H1 (cell line): ENCODE results near the gene GABPB2. TPM values are rescaled to one million over a fixed set of nuclear protein-coding genes. Genes with fewer than 3 reads are reported as not detected.

Source experiments
- CTCF ChIA-PET: fragments of 300-600 bp; sonication (Branson Sonifier 250); formaldehyde crosslinking; loops from one replicate; lab custom pipeline; 2021; ENCODE audit not compliant: partially characterized antibody; lab: Charles Lee
- POLR2A ChIA-PET: fragments of 300-600 bp; sonication (Branson Sonifier 250); formaldehyde crosslinking; loops from one replicate; lab custom pipeline; 2021; ENCODE audit warnings: inconsistent platforms; ENCODE audit not compliant: partially characterized antibody; lab: Charles Lee
- DNase-seq, 2 experiments: peaks; one replicate each; pipeline versions ENCODE4 v3.0.0 to v3.0.0-alpha.2; 2010 to 2022; ENCODE audit warnings: low spot score in 2 of 2, low read depth in 1 of 2, mixed read lengths in 1 of 2
- FAIRE-seq: peaks from 2 replicates; lab custom pipeline; 2011; peaks lifted over from hg19 to GRCh38; lab: Jason Lieb, UNC
- H2AFZ ChIP-seq: 2 replicates; pipeline ENCODE4 v1.8.1; 2012; ENCODE audit warnings: low read length, inconsistent platforms
- H2AK5ac ChIP-seq: 2 replicates; pipeline ENCODE4 v1.6.1; 2013; ENCODE audit warnings: low read depth, low read length
- H2BK120ac ChIP-seq: replicated peaks from 2 replicates; pipeline ENCODE3; 2013; ENCODE audit warnings: low read depth, low read length, inconsistent platforms
- H2BK12ac ChIP-seq: 2 replicates; pipeline ENCODE4 v1.6.1; 2013; ENCODE audit warnings: low read depth, low read length
- H2BK15ac ChIP-seq: 2 replicates; pipeline ENCODE4 v1.6.1; 2013; ENCODE audit warnings: low read length
- H2BK20ac ChIP-seq: 2 replicates; pipeline ENCODE4 v1.6.1; 2013; ENCODE audit warnings: low read length
- H2BK5ac ChIP-seq: 2 replicates; pipeline ENCODE4 v1.6.1; 2013; ENCODE audit warnings: low read depth, low read length
- H3K14ac ChIP-seq: 2 replicates; pipeline ENCODE4 v1.6.1; 2013; ENCODE audit warnings: inconsistent platforms; ENCODE audit not compliant: insufficient read length
- H3K18ac ChIP-seq: 2 replicates; pipeline ENCODE4 v1.6.1; 2013; ENCODE audit warnings: low read length; ENCODE audit errors: extremely low read depth
- H3K23ac ChIP-seq: 2 replicates; pipeline ENCODE4 v1.6.1; 2013; ENCODE audit warnings: inconsistent platforms; ENCODE audit not compliant: insufficient read length
- H3K23me2 ChIP-seq: 2 replicates; pipeline ENCODE4 v1.6.1; 2013; ENCODE audit warnings: low read depth, low read length
- H3K27ac ChIP-seq: 2 replicates; pipeline ENCODE4 v1.6.1; 2011; ENCODE audit warnings: low read depth, low read length, inconsistent platforms
- H3K27me3 ChIP-seq, 4 experiments: replicated peaks in 1 of 4; 1 replicate in 1 of 4; 2 replicates in 3 of 4; pipeline versions ENCODE4 v1.6.1 to v1.8.1; 2011 to 2013; ENCODE audit warnings: low read length in 3 of 4, mild to moderate bottlenecking in 3 of 4, inconsistent platforms in 2 of 4, mixed read lengths in 2 of 4, moderate library complexity in 1 of 4; ENCODE audit not compliant: control insufficient read depth in 3 of 4, insufficient read depth in 3 of 4; ENCODE audit errors: extremely low read depth in 1 of 4
- H3K36me3 ChIP-seq, 4 experiments: 2 replicates each; pipeline versions ENCODE4 v1.6.1 to v1.8.1; 2011 to 2013; ENCODE audit warnings: mild to moderate bottlenecking in 4 of 4, low read length in 3 of 4, moderate library complexity in 2 of 4, control low read depth in 1 of 4, inconsistent platforms in 1 of 4; ENCODE audit not compliant: insufficient read depth in 4 of 4, control insufficient read depth in 2 of 4
- H3K4ac ChIP-seq: replicated peaks from 2 replicates; pipeline ENCODE3; 2013; ENCODE audit warnings: low read length, low read depth, mixed read lengths, inconsistent platforms; ENCODE audit not compliant: insufficient read length
- H3K4me1 ChIP-seq, 4 experiments: replicated peaks in 1 of 4; 1 replicate in 1 of 4; 2 replicates in 3 of 4; pipeline versions ENCODE4 v1.6.1 to v1.8.1; 2011 to 2013; ENCODE audit warnings: low read length in 3 of 4, inconsistent platforms in 2 of 4, mixed read lengths in 1 of 4; ENCODE audit not compliant: insufficient read depth in 4 of 4, control insufficient read depth in 3 of 4
- H3K4me2 ChIP-seq, 2 experiments: 2 replicates each; pipeline versions ENCODE4 v1.6.1 to v1.8.1; 2011 to 2013; ENCODE audit warnings: low read depth in 2 of 2, low read length in 2 of 2, control low read depth in 1 of 2, inconsistent platforms in 1 of 2, mild to moderate bottlenecking in 1 of 2; ENCODE audit not compliant: insufficient read depth in 1 of 2
- H3K4me3 ChIP-seq, 4 experiments: fragments of 200-600, 300-600 bp in 1 of 4; sonication (generic), shearing (Covaris generic), sonication (Bioruptor Twin) in 1 of 4; 2 replicates each; pipeline versions ENCODE4 v1.5.1 to v1.8.1; 2011 to 2016; ENCODE audit warnings: low read length in 4 of 4, low read depth in 3 of 4, control low read depth in 2 of 4, inconsistent platforms in 2 of 4, mild to moderate bottlenecking in 2 of 4, mixed read lengths in 1 of 4, moderate library complexity in 1 of 4; ENCODE audit not compliant: insufficient read depth in 2 of 4; ENCODE audit errors: extremely low read depth in 1 of 4
- H3K56ac ChIP-seq: replicated peaks from 2 replicates; pipeline ENCODE3; 2013; ENCODE audit warnings: low read depth, mild to moderate bottlenecking, mixed read lengths, low read length, inconsistent platforms; ENCODE audit not compliant: insufficient read length
- H3K79me1 ChIP-seq: 2 replicates; pipeline ENCODE4 v1.6.1; 2013; ENCODE audit warnings: low read depth, low read length, control low read depth
- H3K79me2 ChIP-seq, 2 experiments: 2 replicates each; pipeline versions ENCODE4 v1.6.1 to v1.8.1; 2012 to 2013; ENCODE audit warnings: low read length in 2 of 2, mild to moderate bottlenecking in 2 of 2, inconsistent platforms in 1 of 2; ENCODE audit not compliant: insufficient read depth in 2 of 2, control insufficient read depth in 1 of 2
- H3K9ac ChIP-seq, 4 experiments: replicated peaks in 1 of 4; 1 replicate in 1 of 4; 2 replicates in 3 of 4; pipeline versions ENCODE4 v1.6.1 to v1.8.1; 2011 to 2013; ENCODE audit warnings: low read depth in 3 of 4, low read length in 3 of 4, control low read depth in 2 of 4, mild to moderate bottlenecking in 2 of 4, moderate library complexity in 2 of 4, inconsistent platforms in 1 of 4; ENCODE audit errors: extremely low read depth in 1 of 4
- H3K9me3 ChIP-seq, 2 experiments: 2 replicates each; pipeline versions ENCODE4 v1.6.1 to v1.8.1; 2012 to 2013; ENCODE audit warnings: mild to moderate bottlenecking in 2 of 2, moderate library complexity in 2 of 2, control low read depth in 1 of 2, inconsistent platforms in 1 of 2, low read depth in 1 of 2, low read length in 1 of 2, mixed read lengths in 1 of 2; ENCODE audit not compliant: insufficient read depth in 2 of 2
- H4K20me1 ChIP-seq, 2 experiments: replicated peaks in 1 of 2; 2 replicates each; pipeline versions ENCODE3 to v1.8.1; 2011 to 2013; ENCODE audit warnings: inconsistent platforms in 2 of 2, low read length in 2 of 2, mild to moderate bottlenecking in 1 of 2; ENCODE audit not compliant: insufficient read depth in 2 of 2, control insufficient read depth in 1 of 2
- H4K5ac ChIP-seq: 2 replicates; pipeline ENCODE4 v1.6.1; 2013; ENCODE audit warnings: low read length, low read depth, mixed read lengths, inconsistent platforms; ENCODE audit not compliant: insufficient read length
- H4K8ac ChIP-seq: 2 replicates; pipeline ENCODE4 v1.8.0; 2013; ENCODE audit warnings: mild to moderate bottlenecking, moderate library complexity, low read length, inconsistent platforms; ENCODE audit not compliant: insufficient read depth; ENCODE audit errors: extremely low read depth
- H4K91ac ChIP-seq: replicated peaks from 2 replicates; pipeline ENCODE3; 2013; ENCODE audit warnings: low read length, mixed read lengths, inconsistent platforms; ENCODE audit not compliant: insufficient read length
- CREB1 ChIP-seq: IDR thresholded peaks from 2 replicates; pipeline ENCODE4 v1.6.1; 2012; ENCODE audit warnings: inconsistent platforms
- CTBP2 ChIP-seq: IDR thresholded peaks from 2 replicates; pipeline ENCODE4 v1.7.0; 2011; ENCODE audit warnings: borderline replicate concordance, mild to moderate bottlenecking, moderate library complexity, mixed read lengths, low read length; ENCODE audit not compliant: insufficient read depth, insufficient read length
- CTCF ChIP-seq, 3 experiments: IDR thresholded peaks; 1 replicate in 2 of 3; 2 replicates in 1 of 3; pipeline versions ENCODE4 v1.5.1 to v1.6.1; 2011; ENCODE audit warnings: low read length in 3 of 3, mild to moderate bottlenecking in 3 of 3, inconsistent platforms in 2 of 3, low read depth in 1 of 3, moderate library complexity in 1 of 3; ENCODE audit not compliant: insufficient read depth in 1 of 3; ENCODE audit errors: control extremely low read depth in 1 of 3
- NANOG ChIP-seq: IDR thresholded peaks from 2 replicates; pipeline ENCODE4 v1.6.1; 2011; ENCODE audit warnings: low read length, low read depth, mild to moderate bottlenecking, inconsistent platforms; ENCODE audit not compliant: insufficient read depth, poor library complexity, severe bottlenecking
- TAF1 ChIP-seq: IDR thresholded peaks from 2 replicates; pipeline ENCODE4 v1.6.1; 2011; ENCODE audit warnings: mild to moderate bottlenecking, low read depth, low read length
- TEAD4 ChIP-seq: IDR thresholded peaks from 2 replicates; pipeline ENCODE4 v1.6.1; 2012; ENCODE audit warnings: low read depth, low read length, inconsistent platforms, mixed read lengths
- YY1 ChIP-seq: IDR thresholded peaks from 2 replicates; pipeline ENCODE4 v1.6.1; 2011; ENCODE audit warnings: low read depth, mild to moderate bottlenecking, low read length
- whole genome bisulfite sequencing, 2 experiments: shearing (Covaris generic) in 1 of 2; methylation state at CpG; one replicate each; pipeline versions ENCODE4 v1.1.6 to v1.1.7; 2013 to 2015; ENCODE audit warnings: low lambda C conversion rate in 2 of 2, mixed read lengths in 2 of 2, inconsistent platforms in 1 of 2, low coverage in 1 of 2, missing lambda C conversion rate in 1 of 2; ENCODE audit not compliant: insufficient replicate concordance in 2 of 2, insufficient coverage in 1 of 2, insufficient read length in 1 of 2; ENCODE audit errors: extremely low coverage in 1 of 2, missing lambda C conversion rate in 1 of 2; 5-methylcytosine and 5-hydroxymethylcytosine counted together
- polyA plus RNA-seq, 7 experiments: library from polyadenylated mRNA; depleted of rRNA in 3 of 7; stranded (reverse) in 5 of 7; unstranded in 2 of 7; fragments of >200 nt in 5 of 7; fragments of 200-250 nt in 2 of 7; gene quantifications; 1 replicate in 5 of 7; 2 replicates in 1 of 7; 4 replicates in 1 of 7; pipeline versions ENCODE4 v1.2.1 to v1.2.3, GENCODE V29; 2011 to 2013; ENCODE audit warnings: missing spikeins in 2 of 7, mixed read lengths in 2 of 7
- total RNA-seq: library from RNA; stranded (reverse); fragmentation: NEBNext Ultra II Directional; extraction: Animal tissue kit (Norgen Biotek cat#: 25700); gene quantifications from 2 replicates; pipeline ENCODE4 v1.2.1, GENCODE V29; 2021
- TF ChIP-seq, protein P1 (sequence below): IDR thresholded peaks from 2 replicates; pipeline ENCODE4 v1.6.1; 2012; ENCODE audit warnings: inconsistent platforms

GABPB2 gene
- total and polyA plus RNA-seq, 2 of the 8 experiments (the other 6 are each of a cell fraction or from before 2014, with no cell fraction given) = 1.8 to 2.4 TPM

DNA sequence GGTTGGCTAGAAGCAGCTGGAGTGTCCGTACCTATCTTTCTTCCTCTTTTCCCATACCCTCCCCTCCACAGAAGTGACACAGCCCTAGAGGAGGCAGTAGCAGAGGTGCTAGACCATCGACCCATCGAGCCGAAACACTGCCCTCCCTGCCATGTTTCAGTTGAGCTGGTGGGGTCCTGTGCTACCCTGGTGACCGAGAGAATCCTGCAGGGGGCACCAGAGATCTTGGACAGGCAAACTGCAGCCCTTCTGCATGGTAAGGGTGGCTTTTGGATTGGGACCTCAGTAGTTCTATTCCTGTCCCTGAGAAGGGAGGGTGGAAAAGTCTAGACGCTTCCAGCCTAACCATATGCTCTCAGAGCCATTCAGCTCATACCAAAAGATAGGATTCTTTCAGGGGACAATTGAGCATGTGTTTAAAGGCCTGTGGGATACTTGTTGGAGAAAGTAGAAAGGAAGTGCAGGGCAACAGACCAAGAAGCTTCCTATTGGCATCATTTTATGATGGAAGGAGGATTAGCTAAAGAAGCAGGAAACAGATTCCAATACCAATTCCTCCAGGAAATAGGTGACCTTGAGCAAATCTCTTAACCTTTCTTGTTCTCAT is 45.9 kb upstream of the GABPB2 start:
- H3K4ac ChIP-seq = no peak overlapping the region
- no peak for TF ChIP-seq NANOG
- peak; percentile 47; the same call in 1 of the 2 replicates for TF ChIP-seq CREB1
- TF ChIP-seq, protein P1, sequence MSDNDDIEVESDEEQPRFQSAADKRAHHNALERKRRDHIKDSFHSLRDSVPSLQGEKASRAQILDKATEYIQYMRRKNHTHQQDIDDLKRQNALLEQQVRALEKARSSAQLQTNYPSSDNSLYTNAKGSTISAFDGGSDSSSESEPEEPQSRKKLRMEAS = peak; percentile 47; the same call in 1 of the 2 replicates
- no peak for TF ChIP-seq CTBP2
- TF ChIP-seq TEAD4 = no peak
- TF ChIP-seq CTCF (IDR thresholded peaks at IDR 0.05; ENCODE audit: control extremely low read depth in 1 of 3, insufficient read depth in 1 of 3, low read depth in 1 of 3, low read length in 3 of 3) = peak; percentile 87 to 95 (median 94)
- TF ChIP-seq TAF1 = 0 out of 2 replicates have a peak, but pooled peaks have one; percentile 18
- TF ChIP-seq YY1 = peak; percentile 74; the same call in 1 of the 2 replicates

More for the DNA sequence above, 45.9 kb upstream of the GABPB2 start:
- Histone ChIP-seq H4K20me1 (no peaks in the 10 kb centered on the region), H3K23me2 (no peaks in the 10 kb centered on the region), H3K23ac (no peak overlapping the region), H2AK5ac (no peak overlapping the region), H3K36me3 (peaks cover 2 to 20% (median 11%) of the 10 kb centered on the region in 4 experiments; a peak in 7 of 8 replicates), H3K79me1 (no peaks in the 10 kb centered on the region), H4K5ac (no peak overlapping the region), H2BK15ac (no peak overlapping the region), H2BK5ac (no peak overlapping the region), H3K9ac (no peak overlapping the region), H3K27ac (no peak overlapping the region), H3K14ac (no peak overlapping the region), H3K56ac (no peak overlapping the region), H3K4me1 (no peaks in the 10 kb centered on the region), H3K79me2 (no peaks in the 10 kb centered on the region), H4K8ac (peak overlapping the region; percentile 54; the same call in 1 of the 2 replicates), H3K18ac (no peak overlapping the region), H3K4me2 (no peak overlapping the region), H4K91ac (no peak overlapping the region), H3K4me3 (no peak overlapping the region), H2BK20ac (no peak overlapping the region), H3K9me3 (no peaks in the 10 kb centered on the region), H2BK120ac (no peak overlapping the region), H2BK12ac (no peak overlapping the region), H3K27me3 (no peaks in the 10 kb centered on the region), H2AFZ (no peak overlapping the region)
- ChIA-PET POLR2A (interaction anchor here (0.6 to 1.9 kb wide), 8 partner anchors 18 to 101 kb away, joined by 3 to 14 read pairs (median 4); partner anchors contain the start of genes C1orf56 and MINDY1), CTCF (interaction anchor here (0.5 to 3.1 kb wide), 35 partner anchors 10 to 370 kb away, joined by 3 to 33 read pairs (median 4); partner anchors contain the start of genes BNIPL, C1orf56, CDC42SE1 and GABPB2)
- DNase-seq (peak; percentile 73 to 94), FAIRE-seq (peak; percentile 60)
- WGBS, 2 experiments = 52% methylated on average over 6 of the region's 6 CpGs; no CpG with 5 or more reads in 1 of the 2 experiments
